GM19324 (cell line): ENCODE results near the gene ATP8B4.
"Not testable (repeated sequence)": the region's sequence is repeated elsewhere in the genome, so short reads cannot be mapped to it uniquely, and the experiment has no call there.

Experiments used
- ATAC-seq: cut with Tn5 transposase; IDR thresholded peaks from one replicate; pipeline ENCODE4 v1.9.1; 2021; ENCODE audit warnings: mild to moderate bottlenecking, moderate library complexity; ENCODE audit not compliant: unreplicated experiment, low FRiP score

The ATP8B4 gene

GRCh38 chr15:49977306-49977705, 141.7 kb downstream of the ATP8B4 start:
- ATAC-seq, result no peak

GRCh38 chr15:49964551-49964950, 154.5 kb downstream of the ATP8B4 start:
- ATAC-seq, result no peak

- no peak for ATAC-seq
Observed at GRCh38 chr15:49964061-49964460, 155.0 kb downstream of the ATP8B4 start.

- ATAC-seq, result not testable (repeated sequence)
Observed at GRCh38 chr15:49963033-49963772, 155.8 kb downstream of the ATP8B4 start.

- no peak for ATAC-seq
Observed at GRCh38 chr15:49962044-49962602, 156.9 kb downstream of the ATP8B4 start.

GRCh38 chr15:49953421-49953820, 165.6 kb downstream of the ATP8B4 start:
- ATAC-seq, result no peak

GRCh38 chr15:49946681-49947080, 172.4 kb downstream of the ATP8B4 start:
- ATAC-seq, result no peak

- ATAC-seq, result no peak
Observed at GRCh38 chr15:49934487-49934886, 184.5 kb downstream of the ATP8B4 start.

GRCh38 chr15:49927189-49927861, 191.7 kb downstream of the ATP8B4 start:
- no peak for ATAC-seq

- ATAC-seq, result no peak
Observed at GRCh38 chr15:49926740-49927139, 192.3 kb downstream of the ATP8B4 start.

- no peak for ATAC-seq
Observed at GRCh38 chr15:49923671-49924070, 195.4 kb downstream of the ATP8B4 start.

GRCh38 chr15:49919034-49919433, 200.0 kb downstream of the ATP8B4 start:
- no peak for ATAC-seq

- no peak for ATAC-seq
Observed at GRCh38 chr15:49918121-49918520, 200.9 kb downstream of the ATP8B4 start.

GRCh38 chr15:49916998-49917397, 202.0 kb downstream of the ATP8B4 start:
- ATAC-seq, result no peak

- ATAC-seq, result no peak
Observed at GRCh38 chr15:49915822-49916221, 203.2 kb downstream of the ATP8B4 start.

GRCh38 chr15:49908933-49909295, 210.1 kb downstream of the ATP8B4 start:
- no peak for ATAC-seq

- ATAC-seq, result no peak
Observed at GRCh38 chr15:49908236-49908932, 210.6 kb downstream of the ATP8B4 start.

- no peak for ATAC-seq
Observed at GRCh38 chr15:49906966-49907365, 212.1 kb downstream of the ATP8B4 start.

GRCh38 chr15:49905221-49905620, 213.8 kb downstream of the ATP8B4 start:
- ATAC-seq, result no peak

- no peak for ATAC-seq
Observed at GRCh38 chr15:49904296-49904695, 214.7 kb downstream of the ATP8B4 start.
